ENCODE results near the gene SCRN1.

Gene SCRN1

DNA sequence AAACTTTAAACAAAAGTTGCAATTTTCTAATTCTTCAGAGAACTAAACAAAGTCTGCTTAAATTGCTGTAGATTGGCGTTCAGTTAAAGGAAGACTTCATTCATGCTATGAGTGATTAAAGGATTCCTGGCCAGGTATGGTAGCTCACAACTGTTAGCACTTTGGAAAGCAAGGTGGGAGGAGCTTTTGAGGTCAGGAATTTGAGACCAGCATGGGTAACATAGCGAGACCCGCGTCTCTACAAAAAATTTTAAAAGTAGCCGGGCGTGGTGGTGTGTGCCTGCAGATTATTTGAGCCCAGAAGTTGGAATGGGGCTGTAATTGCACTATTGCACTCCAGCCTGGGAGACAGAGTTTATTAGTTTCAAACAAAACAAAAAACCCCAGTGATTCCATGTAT lies 13.5 kb upstream of the SCRN1 start:
- no peak for DNase-seq

DNA sequence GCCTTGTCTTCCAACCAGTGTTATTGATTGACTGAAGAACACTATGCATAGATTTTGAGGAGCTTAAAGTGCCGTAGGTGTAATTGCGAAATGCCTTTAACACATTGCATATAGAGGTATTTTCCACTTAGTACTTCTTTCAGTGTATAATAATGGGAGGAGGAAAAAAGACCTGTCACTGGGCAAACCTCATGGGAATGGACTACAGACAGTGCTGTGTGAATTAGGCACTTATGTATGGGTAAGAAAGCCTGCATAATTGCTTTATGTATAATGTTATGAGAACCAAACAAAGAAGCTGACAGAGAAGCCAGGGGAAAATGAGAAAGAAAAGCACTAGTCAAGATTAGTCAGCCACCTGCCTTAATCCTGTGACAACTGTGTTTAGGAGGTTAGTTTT lies 12.4 kb upstream of the SCRN1 start:
- DNase-seq, result no peak

DNA sequence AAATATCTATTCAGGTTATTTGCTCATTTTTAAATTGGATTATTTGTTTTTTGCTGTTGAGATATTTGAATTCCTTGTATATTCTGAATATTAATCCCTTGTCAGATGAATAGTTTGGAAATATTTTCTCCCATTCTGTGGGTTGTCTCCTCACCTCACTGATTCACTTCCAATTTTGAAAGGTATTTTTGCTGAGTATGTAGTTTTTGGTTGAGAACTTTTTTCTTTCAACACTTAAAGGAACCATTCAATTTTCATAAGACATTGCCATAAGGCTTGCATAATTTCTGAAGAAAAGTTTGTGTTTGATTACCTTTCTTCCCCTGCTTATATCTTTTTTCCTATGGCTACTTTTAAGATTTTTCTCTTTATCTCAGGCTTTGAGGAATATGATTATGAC lies 8.9 kb upstream of the SCRN1 start:
- DNase-seq, result no peak

DNA sequence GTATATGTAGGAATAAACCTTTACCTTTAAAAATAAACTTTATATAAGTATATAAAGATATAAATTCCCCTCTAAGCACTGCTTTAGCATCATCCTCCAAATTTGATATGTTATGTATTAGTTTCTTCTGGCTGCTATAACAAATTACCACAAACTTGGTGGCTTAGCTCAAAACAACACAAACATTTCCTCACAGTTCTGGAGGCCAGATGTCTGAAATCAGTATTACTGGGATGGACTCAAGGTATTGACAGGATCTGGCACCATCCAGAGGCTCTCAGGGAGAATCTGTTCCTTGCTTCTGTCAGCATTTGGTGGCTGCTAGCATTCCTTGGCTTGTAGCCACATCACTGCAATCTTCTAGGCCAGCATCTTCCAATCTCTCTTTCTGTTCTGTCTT lies 6.7 kb upstream of the SCRN1 start:
- DNase-seq, result no peak

DNA sequence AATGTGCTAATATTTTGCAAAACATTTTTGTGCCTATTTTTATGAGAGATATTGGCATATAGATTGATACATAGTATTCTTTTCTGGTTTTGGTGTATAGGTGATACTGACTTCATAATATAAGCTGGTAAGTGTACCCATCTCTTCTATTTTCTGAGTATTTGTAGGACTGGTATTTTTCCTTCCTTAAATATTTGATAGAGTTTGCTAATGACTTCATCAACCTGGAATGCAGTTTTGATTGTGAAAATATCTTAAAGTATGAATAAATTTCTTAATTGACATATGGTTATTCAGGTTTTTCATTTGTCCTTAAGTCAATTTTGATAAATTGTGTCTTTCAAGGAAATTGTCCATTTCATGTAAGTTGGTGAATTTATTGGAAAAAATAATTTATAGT lies 6.1 kb upstream of the SCRN1 start:
- no peak for DNase-seq

DNA sequence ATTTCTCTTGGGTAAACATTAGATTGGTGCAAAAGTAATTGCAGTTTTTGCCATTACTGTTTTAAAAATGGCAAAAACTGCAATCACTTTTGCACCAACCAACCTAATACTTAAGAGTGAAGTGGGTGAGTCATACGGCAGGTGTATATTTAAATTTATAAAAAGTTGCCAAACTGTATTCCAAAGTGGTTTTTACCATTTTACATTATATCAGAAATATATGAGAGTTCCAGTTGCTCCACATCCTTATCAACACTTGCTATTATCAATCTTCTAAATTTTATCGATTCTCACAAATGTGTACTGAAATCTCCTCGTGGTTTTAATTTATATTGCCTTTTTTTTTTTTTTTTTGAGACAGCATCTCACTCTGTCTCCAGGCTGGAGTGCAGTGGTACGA lies 3.5 kb upstream of the SCRN1 start:
- DNase-seq, result no peak

DNA sequence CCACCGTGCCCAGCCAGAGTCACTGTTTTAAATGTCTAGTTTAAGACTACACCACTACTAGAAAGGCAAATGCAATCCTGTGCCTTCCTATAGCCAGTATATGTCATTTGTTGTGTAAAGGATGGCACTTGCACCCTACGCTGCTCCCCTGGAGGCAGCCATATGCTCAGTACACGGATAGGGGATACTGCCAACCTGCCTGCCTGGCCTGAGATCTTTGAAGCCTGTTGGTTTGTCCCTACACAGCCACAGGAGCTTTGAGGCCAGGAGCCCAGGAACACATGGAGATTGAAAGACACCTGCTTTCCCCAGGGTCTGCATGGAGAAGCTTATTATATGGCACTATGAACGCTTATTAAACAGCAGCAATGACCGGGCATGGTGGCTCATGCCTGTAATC lies 2.3 kb upstream of the SCRN1 start:
- DNase-seq, result no peak

DNA sequence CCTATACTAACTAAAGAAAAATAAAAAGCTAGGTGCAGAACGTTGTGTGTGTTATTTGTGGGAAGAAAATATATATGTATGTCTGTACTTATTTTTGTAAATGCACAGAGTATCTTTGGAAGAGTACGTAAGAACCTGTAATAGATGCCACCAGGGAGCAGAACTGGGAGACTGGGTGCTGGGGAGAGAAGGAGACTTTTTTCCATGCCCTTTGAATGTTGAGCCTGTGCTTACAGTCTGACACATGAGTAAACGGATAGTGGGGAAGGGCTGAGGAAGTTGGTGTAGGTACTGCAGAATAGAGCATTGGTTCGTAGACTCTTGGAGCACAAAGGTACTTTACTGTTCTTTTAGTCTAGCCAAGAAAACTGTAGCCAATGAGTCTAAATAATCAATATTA lies 1.3 kb upstream of the SCRN1 start:
- DNase-seq, result no peak

DNA sequence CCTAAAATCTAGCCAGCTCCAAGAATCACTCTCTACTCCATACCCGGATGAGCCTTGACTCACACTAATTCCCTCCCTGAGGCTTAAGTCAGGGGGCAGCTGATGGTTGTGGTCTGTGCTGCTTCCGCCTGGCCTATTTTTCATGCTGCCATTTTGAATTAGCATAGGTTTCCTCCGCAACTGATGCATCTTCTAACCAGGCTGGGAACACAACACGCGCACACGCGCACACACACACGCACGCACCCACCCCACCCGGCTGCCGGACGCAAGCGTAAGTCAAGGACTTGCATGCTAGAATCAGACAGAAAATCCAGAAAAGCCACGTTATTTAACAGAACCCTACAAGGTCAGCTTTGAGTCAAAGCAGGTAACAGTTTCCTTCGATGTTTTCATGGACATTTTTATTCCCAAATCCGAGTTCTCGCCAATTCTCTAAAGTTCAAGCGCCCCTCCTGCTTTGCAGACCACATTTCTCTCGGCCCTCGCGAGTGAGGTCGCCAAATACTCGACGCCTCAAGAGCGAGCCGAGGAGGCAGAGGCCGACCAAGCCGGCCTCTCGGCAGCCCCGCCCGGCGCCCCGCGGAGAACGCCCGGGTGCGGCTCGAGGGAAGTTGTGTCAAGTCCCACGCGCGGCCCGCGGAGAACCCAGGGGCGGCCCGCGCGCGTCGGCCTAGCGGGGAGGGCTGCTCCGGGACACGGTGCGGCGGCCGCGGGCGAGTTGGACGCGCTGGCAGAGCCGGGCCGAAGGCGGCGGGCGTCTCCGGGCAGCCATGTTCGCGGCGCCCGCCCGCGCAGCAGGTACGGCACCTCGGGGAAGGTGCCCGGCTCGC lies 961 bp downstream of the SCRN1 start:
- DNase-seq, result peak in 4 of 6 experiments; percentile 14 to 37 (median 19)

DNA sequence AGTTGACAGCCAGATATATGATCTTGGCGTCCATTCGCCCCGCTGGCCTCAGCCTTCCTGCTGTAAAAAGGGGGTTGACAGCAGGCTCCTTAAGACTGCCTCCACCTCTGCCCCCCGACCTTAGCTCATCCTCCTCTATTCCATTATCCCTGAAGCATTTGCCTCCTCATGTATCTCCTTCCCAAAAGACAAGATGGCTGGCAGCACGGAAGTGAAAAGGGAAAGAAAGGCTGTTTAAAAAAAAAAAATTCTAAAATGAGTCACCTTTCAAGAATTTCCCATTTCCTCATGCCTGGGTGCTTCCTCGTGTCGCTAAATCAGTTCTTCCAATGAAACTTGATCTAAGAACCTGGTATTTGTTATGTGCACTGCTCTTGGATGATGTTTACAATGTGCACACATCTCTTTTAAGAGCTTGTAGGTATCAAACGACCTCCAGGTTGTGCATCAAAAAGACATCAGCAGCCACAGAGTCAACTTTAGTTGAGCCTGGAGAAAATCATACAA lies 1.7 kb downstream of the SCRN1 start:
- DNase-seq, result no peak

DNA sequence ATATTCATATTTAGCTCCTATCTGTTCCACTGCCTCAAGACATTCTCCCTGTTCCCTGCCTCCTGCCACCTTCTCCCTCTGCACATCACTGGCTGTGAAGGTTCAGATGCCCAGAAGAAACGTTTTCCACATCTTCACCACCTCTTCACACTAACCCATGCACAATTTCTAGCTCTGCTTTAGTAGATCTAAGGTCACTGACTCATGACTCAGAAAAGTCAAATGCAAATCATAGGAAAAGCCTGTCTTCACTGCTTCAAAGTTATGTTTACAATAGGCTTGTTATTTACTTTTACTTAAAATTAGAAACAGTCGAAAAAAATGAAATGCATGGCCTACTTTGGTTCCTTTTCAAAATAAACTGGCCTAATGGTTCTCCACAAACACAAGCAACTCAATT lies 2.5 kb downstream of the SCRN1 start:
- DNase-seq, result no peak

DNA sequence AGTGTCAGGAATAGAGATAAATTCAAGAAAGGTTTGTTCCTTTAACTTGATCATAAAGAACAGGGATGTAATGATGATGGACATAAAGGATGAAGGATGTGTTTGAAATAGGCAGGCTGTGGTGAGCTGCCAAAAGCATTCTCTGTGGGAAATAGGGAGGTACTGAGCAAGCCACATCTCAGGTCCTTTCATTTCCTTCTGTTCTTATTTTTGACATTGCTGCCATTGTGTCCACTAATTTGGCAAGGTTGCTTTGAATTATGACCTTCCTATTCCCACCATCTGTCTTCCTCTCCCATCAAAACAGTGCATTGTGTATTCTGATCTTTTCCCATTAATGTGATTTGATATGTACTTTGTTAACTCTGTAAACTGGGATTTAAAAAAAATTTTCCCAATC lies 9.4 kb downstream of the SCRN1 start:
- no peak for DNase-seq

DNA sequence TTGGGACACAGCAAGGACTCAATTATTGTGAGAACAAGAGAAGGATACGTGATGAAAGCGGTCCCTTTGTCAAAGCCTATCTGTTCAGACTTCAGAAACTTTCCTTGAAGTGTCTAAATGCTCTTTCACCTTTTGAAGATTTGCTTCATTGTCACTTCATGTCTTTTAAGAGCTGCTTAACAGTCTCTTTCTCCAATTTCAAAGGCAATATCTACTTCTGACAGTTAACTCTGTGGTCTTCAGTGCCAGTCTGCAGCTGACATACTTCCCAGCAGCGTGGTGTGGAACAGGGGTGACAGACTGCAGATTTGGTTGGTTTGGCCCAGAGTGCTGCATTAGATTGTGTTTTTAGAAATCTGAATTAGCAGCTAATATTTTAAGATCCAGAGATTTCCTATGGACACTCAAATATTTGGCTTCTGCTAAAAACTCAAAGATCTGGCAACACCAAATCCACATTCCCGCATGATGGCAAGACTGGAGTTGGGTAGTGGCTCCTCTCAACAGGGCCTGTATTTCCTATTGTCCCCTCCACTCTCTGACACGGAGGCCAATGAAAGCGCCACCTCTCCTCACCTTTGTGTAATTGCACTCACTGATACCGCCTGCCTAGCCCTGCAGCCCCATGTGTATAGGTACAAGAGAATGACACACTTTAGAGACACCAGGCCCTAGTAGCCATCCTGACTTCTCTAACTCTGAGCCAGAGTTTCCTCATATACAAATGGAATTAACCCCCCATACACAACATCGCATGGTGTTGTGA lies 11.5 kb downstream of the SCRN1 start:
- no peak for DNase-seq

DNA sequence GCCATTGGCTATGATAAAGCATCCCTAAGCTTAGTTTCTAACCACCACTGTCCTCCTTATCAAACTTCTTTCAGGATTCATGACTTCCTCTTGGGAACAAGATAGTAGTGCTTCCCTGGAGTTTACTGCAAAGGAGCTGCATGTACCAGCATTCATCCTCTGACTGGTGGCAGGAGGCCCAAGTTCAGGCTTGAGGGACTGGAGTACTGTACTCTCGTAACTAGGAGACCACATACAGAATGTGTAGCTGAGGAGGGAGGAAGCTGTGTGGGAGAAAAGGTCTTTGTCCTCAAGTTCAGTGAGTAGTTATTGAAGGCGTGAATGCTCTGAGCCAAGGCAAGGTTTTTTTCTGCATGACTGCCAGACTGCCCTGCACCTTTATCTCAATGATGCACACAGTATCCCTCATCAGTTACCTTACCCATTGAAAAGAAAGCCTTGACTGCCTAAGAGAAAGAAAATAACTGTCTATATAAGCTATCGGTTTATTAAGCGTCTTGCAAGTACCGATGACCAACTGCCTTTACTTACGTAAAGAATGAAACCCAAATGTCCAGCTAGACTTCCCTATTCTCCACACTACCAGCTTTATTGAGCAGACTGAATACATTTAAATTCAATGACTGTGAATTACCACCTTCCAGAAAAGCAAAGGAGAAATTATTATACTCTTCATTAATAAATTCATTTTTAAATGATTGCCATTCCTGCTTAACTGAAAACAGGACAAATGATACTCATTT lies 12.8 kb downstream of the SCRN1 start:
- no peak for DNase-seq

DNA sequence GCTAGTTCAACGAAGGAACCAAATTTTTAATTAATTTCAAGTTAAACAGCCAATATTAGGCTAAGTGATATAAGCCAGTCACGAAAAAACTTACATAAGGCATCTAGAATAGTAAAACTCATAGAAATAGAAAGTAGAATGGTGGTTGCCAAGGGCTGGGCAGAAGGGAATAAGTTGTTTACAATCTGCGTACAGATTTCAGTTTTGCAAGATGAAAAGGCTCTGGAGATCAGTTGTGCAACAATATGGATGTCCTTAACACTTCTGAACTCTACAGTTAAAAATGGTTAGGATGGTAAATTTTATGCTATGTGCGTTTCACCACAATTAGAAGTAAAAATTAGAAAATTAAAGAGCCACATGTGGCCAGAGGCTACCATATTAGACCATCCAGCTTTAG lies 13.3 kb downstream of the SCRN1 start:
- DNase-seq, result no peak

DNA sequence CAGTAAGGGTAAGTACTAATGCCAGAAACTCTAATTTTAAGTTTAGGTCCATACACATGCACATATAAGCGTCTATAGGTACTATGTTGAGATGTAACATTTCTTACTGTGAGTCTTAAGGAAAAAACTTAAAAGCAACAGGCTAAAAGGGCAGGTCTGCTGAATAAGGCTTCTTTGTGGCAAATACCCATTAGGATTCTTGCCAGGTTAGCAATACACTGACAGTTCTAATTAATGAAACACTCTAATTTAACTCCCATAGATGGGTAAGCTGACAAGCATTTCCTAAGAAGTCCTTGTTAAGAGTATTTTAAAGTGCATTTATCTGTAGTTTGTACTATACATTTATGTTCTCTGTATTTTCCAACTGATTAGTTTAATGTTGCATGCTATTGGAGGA lies 14.0 kb downstream of the SCRN1 start:
- no peak for DNase-seq

DNA sequence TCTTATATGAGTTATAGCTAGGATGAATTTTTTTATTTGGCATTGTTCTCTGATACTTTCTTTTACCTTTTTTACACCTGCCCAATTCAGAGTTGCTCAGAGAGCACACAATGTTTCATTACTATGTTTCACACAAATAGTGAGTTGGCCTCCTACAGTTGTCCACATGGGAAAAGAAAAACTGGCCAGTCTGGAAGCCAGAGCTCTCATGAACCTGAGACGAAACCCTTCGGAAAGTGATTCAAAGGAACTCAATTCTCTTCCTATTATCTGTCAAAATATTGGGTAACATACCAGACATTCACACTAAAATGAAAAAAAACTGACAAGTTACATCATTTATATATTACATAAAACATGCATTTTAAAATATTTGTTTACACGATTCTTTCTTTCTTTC lies 15.3 kb downstream of the SCRN1 start:
- no peak for DNase-seq

DNA sequence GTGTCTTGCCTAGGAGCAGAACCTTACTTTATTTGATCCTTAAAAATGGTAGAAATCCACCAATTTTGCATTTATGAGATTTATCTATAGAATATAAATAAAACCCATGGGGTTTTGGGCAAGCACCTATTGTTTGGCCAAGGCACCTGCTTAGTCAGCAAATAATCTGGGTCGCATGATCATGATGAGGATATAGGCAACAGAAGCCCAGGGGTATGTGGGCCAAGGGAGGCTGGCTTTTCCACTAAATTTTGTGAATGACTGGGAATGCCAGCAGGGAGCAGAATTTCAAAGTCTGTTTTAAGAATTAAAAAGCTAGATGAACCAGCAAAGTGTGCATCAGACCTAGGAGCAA lies 17.3 kb downstream of the SCRN1 start:
- DNase-seq, result no peak

DNA sequence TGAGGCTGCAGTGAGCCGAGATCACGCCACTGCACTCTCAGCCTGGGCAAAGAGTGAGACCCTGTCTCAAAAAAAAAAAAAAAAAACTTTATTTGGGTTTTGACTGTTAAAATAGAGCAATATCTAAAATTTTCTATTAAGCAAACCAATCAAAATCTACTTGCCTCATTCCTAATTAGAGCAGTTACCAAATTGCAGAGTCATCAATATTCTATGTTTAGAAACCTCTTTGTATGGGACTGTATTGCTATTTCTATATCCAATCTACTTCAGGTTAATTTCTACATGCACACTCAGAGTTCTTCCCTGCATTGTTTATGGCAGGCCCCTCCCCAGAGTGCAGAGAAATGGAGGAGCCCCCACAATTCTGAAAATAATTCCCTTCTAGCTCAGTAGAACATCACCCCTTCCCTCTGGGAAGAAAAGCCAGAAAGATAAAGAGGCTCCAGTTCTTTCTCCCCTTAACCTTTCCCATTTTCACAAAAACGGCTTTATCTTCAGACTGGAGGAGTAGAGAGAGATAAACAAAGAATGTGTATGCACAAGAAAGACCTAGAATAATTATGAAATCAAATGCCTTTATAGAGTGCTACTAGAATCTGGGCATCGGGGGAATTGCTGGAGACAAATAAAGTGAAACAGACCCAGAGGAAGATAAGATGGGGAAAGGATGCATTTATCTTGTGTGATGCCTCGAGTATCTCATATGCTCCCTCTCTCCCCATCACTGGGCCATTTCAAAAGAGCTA lies 17.9 kb downstream of the SCRN1 start:
- DNase-seq, result no peak

DNA sequence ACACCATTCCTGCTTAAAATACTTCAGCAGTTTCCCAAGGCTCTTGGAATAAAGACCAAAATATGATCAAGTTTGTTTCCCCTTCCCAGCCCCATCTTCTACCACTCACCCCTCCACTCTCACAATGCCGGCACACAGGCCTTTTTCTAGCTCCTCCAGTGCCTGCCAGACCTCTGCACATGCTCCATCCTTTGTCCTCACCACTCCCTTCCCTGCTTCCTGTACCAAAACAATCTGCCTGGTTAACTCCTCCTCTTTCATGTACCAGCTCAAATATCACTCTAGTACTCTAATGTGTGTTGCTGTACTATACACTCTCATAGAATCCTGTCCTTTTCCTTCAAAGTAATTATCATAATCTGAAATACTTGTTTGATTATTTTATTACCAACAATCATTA lies 19.4 kb downstream of the SCRN1 start:
- no peak for DNase-seq

DNA sequence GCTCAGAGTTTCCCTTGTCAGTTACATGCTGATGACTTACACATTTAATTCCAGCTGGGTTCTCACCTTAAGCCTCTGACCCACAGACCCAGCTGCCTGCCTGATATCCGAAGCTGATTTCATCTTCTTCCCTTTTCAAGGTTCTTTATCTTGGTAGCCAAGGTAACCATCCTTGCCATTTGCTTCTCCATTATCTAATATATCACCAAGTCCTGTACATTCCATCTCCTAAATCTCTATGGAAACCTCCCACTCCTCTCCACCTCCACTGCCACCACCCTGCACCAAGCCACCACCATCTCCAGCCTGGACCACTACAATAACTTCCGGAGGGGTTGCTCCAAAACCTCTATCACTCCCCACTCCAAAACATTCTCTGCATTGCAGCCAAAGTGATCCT lies 19.9 kb downstream of the SCRN1 start:
- DNase-seq, result no peak

DNA sequence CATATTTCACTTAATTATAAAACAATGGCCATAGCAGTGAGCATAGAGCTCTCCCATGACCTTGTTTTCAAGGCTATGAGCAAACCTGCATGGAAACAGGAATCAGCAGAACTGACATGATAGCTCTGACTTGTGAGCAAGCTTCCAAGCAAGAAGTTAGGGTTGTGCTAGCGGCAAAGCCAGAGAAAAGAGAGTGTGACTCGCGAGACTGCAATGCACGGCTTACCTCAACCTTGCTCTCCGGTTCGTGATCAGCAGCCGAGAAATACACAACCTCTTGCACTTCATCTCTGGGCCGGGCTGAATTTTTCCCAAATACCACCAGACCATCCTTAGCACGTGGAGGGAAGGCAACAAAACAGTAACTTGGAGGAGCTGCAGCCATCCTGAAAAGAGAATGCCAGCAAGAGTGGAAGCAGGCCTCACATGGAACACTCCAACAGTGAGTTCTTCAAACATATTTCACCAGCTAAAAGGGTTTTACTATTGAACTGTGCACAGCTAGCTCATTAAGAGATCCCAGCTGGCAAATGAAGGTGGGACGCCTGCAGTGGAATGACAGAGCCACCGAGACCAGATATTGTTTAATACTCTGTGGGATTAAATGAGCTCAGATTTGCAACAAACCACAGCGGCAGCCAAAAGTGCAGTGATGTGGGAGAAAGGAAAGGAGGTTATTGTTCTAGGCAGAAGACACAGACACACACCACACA lies 20.8 kb downstream of the SCRN1 start:
- no peak for DNase-seq
